ENCODE data around the gene DUSP5.

DUSP5 gene

GRCh38 chr10:110556296-110556695, 58.6 kb downstream of the DUSP5 start:
- TF ChIP-seq, protein P1, sequence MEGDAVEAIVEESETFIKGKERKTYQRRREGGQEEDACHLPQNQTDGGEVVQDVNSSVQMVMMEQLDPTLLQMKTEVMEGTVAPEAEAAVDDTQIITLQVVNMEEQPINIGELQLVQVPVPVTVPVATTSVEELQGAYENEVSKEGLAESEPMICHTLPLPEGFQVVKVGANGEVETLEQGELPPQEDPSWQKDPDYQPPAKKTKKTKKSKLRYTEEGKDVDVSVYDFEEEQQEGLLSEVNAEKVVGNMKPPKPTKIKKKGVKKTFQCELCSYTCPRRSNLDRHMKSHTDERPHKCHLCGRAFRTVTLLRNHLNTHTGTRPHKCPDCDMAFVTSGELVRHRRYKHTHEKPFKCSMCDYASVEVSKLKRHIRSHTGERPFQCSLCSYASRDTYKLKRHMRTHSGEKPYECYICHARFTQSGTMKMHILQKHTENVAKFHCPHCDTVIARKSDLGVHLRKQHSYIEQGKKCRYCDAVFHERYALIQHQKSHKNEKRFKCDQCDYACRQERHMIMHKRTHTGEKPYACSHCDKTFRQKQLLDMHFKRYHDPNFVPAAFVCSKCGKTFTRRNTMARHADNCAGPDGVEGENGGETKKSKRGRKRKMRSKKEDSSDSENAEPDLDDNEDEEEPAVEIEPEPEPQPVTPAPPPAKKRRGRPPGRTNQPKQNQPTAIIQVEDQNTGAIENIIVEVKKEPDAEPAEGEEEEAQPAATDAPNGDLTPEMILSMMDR (IDR thresholded peaks at IDR 0.05) = no peak

DNA sequence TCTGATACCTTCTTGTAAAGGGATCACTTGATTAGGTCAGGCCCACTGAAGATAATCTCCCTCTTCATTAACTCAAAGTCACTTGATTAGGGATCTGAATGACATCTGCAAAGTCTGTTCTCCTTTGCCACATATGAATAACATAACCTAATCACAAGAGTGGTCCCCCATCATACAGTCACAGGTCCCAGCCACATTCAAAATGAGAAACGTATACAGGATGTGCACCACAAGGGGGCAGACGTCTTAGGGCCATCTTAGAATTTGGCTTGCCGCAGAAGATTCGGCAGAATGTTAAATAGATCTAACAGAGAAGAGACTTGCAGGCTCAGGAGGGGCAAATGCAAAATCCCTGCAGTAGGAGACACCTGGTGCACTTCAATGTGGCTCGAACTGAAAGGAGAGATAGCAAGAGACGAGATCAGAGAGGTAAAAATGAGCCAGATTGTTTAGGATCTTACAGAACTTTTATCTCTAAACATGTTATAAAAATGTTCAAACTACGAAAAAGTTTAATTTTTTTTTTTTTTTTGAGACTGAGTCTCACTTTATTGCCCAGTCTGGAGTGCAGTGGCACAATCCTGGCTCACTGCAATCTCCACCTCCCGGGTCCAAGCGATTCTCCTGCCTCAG, 59.4 kb downstream of the DUSP5 start:
- TF ChIP-seq, protein P1 (IDR thresholded peaks at IDR 0.05) = peak; percentile 86

GRCh38 chr10:110558041-110558440, 60.3 kb downstream of the DUSP5 start:
- TF ChIP-seq, protein P1 (IDR thresholded peaks at IDR 0.05) = no peak

GRCh38 chr10:110560012-110560411, 62.3 kb downstream of the DUSP5 start:
- TF ChIP-seq, protein P1 (IDR thresholded peaks at IDR 0.05) = no peak

Data from LNCAP (cell line).